A204.1 (cell line): ENCODE measurements around the gene TMCO4.
"Not testable (repeated sequence)": the region's sequence is repeated elsewhere in the genome, so short reads cannot be mapped to it uniquely, and the experiment has no call there.

Source experiments
- FAIRE-seq: peaks from 2 replicates; lab custom pipeline; 2012; peaks lifted over from hg19 to GRCh38; lab: Jason Lieb, UNC

The TMCO4 gene

DNA sequence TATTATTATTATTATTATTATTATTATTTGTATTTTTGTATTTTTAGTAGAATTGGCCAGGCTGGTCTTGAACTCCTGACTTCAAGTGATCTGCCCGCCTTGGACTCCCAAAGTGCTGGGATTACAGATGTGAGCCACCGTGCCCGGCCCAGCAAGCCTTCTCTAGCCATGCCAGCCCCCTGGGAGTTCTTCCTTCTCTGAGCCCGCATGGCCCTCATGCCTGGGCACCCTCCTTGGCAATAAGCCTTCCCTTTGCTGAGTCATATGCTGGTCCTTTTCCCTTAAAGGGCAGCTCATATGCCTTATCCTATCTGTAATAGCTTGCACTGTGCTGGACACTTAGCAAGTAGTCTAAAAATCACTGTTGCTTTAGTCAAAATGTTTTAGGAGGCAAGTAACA, 164.1 kb downstream of the TMCO4 start:
- no peak for FAIRE-seq

DNA sequence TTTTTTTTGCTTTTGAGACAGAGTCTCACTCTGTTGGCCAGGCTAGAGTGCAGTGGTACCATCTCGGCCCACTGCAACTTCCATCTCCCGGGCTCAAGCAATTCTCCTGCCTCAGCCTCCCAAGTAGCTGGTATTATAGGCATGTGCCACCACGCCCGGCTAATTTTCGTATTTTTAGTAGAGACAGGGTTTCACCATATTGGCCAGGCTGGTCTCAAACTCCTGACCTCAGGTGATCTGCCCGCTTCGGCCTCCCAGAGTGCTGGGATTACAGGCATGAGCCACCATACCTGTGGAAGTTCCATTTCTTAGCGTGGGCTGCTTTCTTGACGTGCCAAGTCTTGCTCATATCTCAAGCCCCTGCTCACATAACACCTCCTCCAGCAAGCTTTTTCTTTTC, 164.7 kb downstream of the TMCO4 start:
- FAIRE-seq: not testable (repeated sequence)

DNA sequence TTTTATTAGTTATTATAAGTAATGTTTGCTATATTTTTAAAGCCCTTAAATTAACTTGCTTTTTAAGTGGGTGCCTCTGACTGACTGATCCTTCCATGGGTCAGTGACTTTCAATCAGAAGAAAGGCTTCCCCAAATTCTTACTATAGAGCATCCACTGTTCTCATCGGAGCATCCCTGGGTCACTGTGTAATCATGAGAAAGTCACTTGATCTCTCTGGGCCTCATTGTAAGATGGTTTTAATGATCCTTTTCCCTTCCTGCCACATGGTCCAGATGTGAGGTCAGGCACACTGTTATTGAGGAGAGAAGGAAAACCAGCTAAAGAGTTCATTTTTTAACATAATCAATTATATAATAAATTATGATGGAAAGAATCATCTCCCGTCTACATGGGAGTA, 166.6 kb downstream of the TMCO4 start:
- FAIRE-seq: no peak
